NCI-H345 treated with DMSO at 0.1 percent for 48 hours (cell line): ENCODE results near the gene SERPINB10.

Experiments
- DNase-seq: peaks from one replicate; lab custom pipeline; 2025; ENCODE audit not compliant: unreplicated experiment; lab: John Stamatoyannopoulos, UW

Gene SERPINB10

GRCh38 chr18:63979409-63979920 lies 71.7 kb downstream of the SERPINB10 start:
- peak; percentile 27 for DNase-seq

GRCh38 chr18:63980027-63980426 lies 72.3 kb downstream of the SERPINB10 start:
- no peak for DNase-seq

- no peak for DNase-seq
Measured at GRCh38 chr18:63980896-63981460, 73.2 kb downstream of the SERPINB10 start.

- DNase-seq: no peak
Measured at GRCh38 chr18:63981719-63982118, 74.0 kb downstream of the SERPINB10 start.

- DNase-seq: no peak
Measured at GRCh38 chr18:63982361-63982760, 74.6 kb downstream of the SERPINB10 start.
